ENCODE results near the gene GLT8D2. TPM values are rescaled to one million over a fixed set of nuclear protein-coding genes. Genes with fewer than 3 reads are reported as not detected.

Gene GLT8D2
- not detected for total RNA-seq

- peaks cover 5% of the 10 kb centered on the region for H3K4me1 Mint-ChIP-seq (ENCODE audit: low read depth)
- peak within 1 kb of the TSS; percentile 21 for H3K4me3 Mint-ChIP-seq
- CTCF ChIA-PET = interaction anchor here (0.7 kb wide), 1 partner anchor 59 kb away, joined by 3 read pairs; no protein-coding TSS in a partner anchor
- intact Hi-C loops (cut with micrococcal nuclease) = no loop called here
- DNase-seq = no peak
- H3K27me3 Mint-ChIP-seq = peaks cover 27% of the 10 kb centered on the region
- no peak within 1 kb of the TSS for H3K27ac Mint-ChIP-seq
- no peaks in the 10 kb centered on the region for H3K36me3 Mint-ChIP-seq
- POLR2A ChIA-PET = no interaction called here
- H3K9me3 Mint-ChIP-seq = no peaks in the 10 kb centered on the region
Measured at GRCh38 chr12:104049903-104050356, at the start of gene GLT8D2. Gene GLT8D2, minus strand, starts transcription at chr12:104050187. Its CDS starts 30,539 bp downstream, at chr12:104019648.

GRCh38 chr12:104097954-104098353 lies 48.0 kb upstream of the GLT8D2 start:
- H3K9me3 Mint-ChIP-seq = no peaks in the 10 kb centered on the region
- no peak overlapping the region for H3K4me3 Mint-ChIP-seq
- CTCF ChIA-PET = interaction anchor here (0.8 to 5.4 kb wide), 2 partner anchors 11 to 29 kb away, joined by 4 to 49 read pairs; no protein-coding TSS in a partner anchor
- intact Hi-C loops (cut with micrococcal nuclease) = no loop called here
- no peak for DNase-seq
- POLR2A ChIA-PET = no interaction called here
- no peak overlapping the region for H3K27ac Mint-ChIP-seq
- H3K36me3 Mint-ChIP-seq = peaks cover 19% of the 10 kb centered on the region
- no peaks in the 10 kb centered on the region for H3K27me3 Mint-ChIP-seq
- peaks cover 16% of the 10 kb centered on the region for H3K4me1 Mint-ChIP-seq (ENCODE audit: low read depth)

GRCh38 chr12:104095289-104095688 lies 45.3 kb upstream of the GLT8D2 start:
- ChIA-PET POLR2A (no interaction called here), CTCF (interaction anchor here (5.4 kb wide), 1 partner anchor 13 kb away, joined by 49 read pairs; no protein-coding TSS in a partner anchor)
- H3K27ac Mint-ChIP-seq = no peak overlapping the region

GRCh38 chr12:104094284-104094683 lies 44.3 kb upstream of the GLT8D2 start:
- intact Hi-C loops (cut with micrococcal nuclease) = no loop called here
- Mint-ChIP-seq H3K4me1 (ENCODE audit: low read depth) (peaks cover 16% of the 10 kb centered on the region), H3K9me3 (no peaks in the 10 kb centered on the region), H3K27me3 (no peaks in the 10 kb centered on the region), H3K4me3 (no peak overlapping the region), H3K36me3 (peaks cover 21% of the 10 kb centered on the region), H3K27ac (no peak overlapping the region)
- ChIA-PET POLR2A (no interaction called here), CTCF (no interaction called here)
- DNase-seq = no peak

More at GRCh38 chr12:104095289-104095688, 45.3 kb upstream of the GLT8D2 start:
- no peaks in the 10 kb centered on the region for H3K27me3 Mint-ChIP-seq
- no peak for DNase-seq
- intact Hi-C loops (cut with micrococcal nuclease) = loop anchor here (1.0 kb wide), 1 partner anchor 11 kb away; no protein-coding TSS in a partner anchor
- no peak overlapping the region for H3K4me3 Mint-ChIP-seq
- H3K4me1 Mint-ChIP-seq (ENCODE audit: low read depth) = peaks cover 16% of the 10 kb centered on the region
- peaks cover 21% of the 10 kb centered on the region for H3K36me3 Mint-ChIP-seq
- no peaks in the 10 kb centered on the region for H3K9me3 Mint-ChIP-seq

GRCh38 chr12:104091136-104091535 lies 41.1 kb upstream of the GLT8D2 start:
- CTCF ChIA-PET = interaction anchor here (1.3 to 2.5 kb wide), 2 partner anchors 18 to 1026 kb away, joined by 3 to 10 read pairs; no protein-coding TSS in a partner anchor
- no peak overlapping the region for H3K4me3 Mint-ChIP-seq
- peaks cover 12% of the 10 kb centered on the region for H3K4me1 Mint-ChIP-seq (ENCODE audit: low read depth)
- DNase-seq = no peak
- no peaks in the 10 kb centered on the region for H3K27me3 Mint-ChIP-seq
- peaks cover 17% of the 10 kb centered on the region for H3K36me3 Mint-ChIP-seq
- POLR2A ChIA-PET = no interaction called here
- H3K27ac Mint-ChIP-seq = no peak overlapping the region
- H3K9me3 Mint-ChIP-seq = no peaks in the 10 kb centered on the region
- intact Hi-C loops (cut with micrococcal nuclease) = no loop called here

- Mint-ChIP-seq H3K36me3 (peaks cover 19% of the 10 kb centered on the region), H3K4me3 (no peak overlapping the region), H3K9me3 (no peaks in the 10 kb centered on the region), H3K27me3 (no peaks in the 10 kb centered on the region), H3K27ac (no peak overlapping the region), H3K4me1 (ENCODE audit: low read depth) (peaks cover 12% of the 10 kb centered on the region)
- intact Hi-C loops (cut with micrococcal nuclease) = no loop called here
- CTCF ChIA-PET = interaction anchor here (2.5 kb wide), 1 partner anchor 18 kb away, joined by 10 read pairs; no protein-coding TSS in a partner anchor
- POLR2A ChIA-PET = no interaction called here
- DNase-seq = no peak
Measured at GRCh38 chr12:104090685-104091084, 40.7 kb upstream of the GLT8D2 start.

GRCh38 chr12:104083769-104084475 lies 33.9 kb upstream of the GLT8D2 start:
- Mint-ChIP-seq H3K27me3 (no peaks in the 10 kb centered on the region), H3K4me3 (no peak overlapping the region), H3K4me1 (ENCODE audit: low read depth) (peaks cover 17% of the 10 kb centered on the region), H3K27ac (no peak overlapping the region), H3K9me3 (no peaks in the 10 kb centered on the region), H3K36me3 (peaks cover 30% of the 10 kb centered on the region)
- ChIA-PET CTCF (interaction anchor here (0.6 to 1.8 kb wide), 3 partner anchors 13 to 26 kb away, joined by 3 to 11 read pairs (median 5); no protein-coding TSS in a partner anchor), POLR2A (interaction anchor here (0.6 to 1.7 kb wide), 4 partner anchors 19 to 156 kb away, joined by 3 read pairs; partner anchors contain the start of gene HCFC2)
- intact Hi-C loops (cut with micrococcal nuclease) = loop anchor here (1.0 kb wide), 3 partner anchors 11 to 159 kb away; partner anchors contain the start of gene HCFC2
- DNase-seq = peak; percentile 78

GRCh38 chr12:104080764-104081163 lies 30.8 kb upstream of the GLT8D2 start:
- no peaks in the 10 kb centered on the region for H3K27me3 Mint-ChIP-seq
- POLR2A ChIA-PET = no interaction called here
- DNase-seq = no peak
- H3K4me1 Mint-ChIP-seq (ENCODE audit: low read depth) = peaks cover 22% of the 10 kb centered on the region
- CTCF ChIA-PET = no interaction called here
- no peaks in the 10 kb centered on the region for H3K9me3 Mint-ChIP-seq
- no peak overlapping the region for H3K27ac Mint-ChIP-seq
- no peak overlapping the region for H3K4me3 Mint-ChIP-seq
- intact Hi-C loops (cut with micrococcal nuclease) = no loop called here
- peaks cover 30% of the 10 kb centered on the region for H3K36me3 Mint-ChIP-seq

GRCh38 chr12:104079024-104079423 lies 29.0 kb upstream of the GLT8D2 start:
- H3K27me3 Mint-ChIP-seq = no peaks in the 10 kb centered on the region
- no peaks in the 10 kb centered on the region for H3K9me3 Mint-ChIP-seq
- POLR2A ChIA-PET = no interaction called here
- CTCF ChIA-PET = interaction anchor here (1.0 to 1.4 kb wide), 2 partner anchors 11 to 21 kb away, joined by 3 to 5 read pairs; no protein-coding TSS in a partner anchor
- no peak overlapping the region for H3K27ac Mint-ChIP-seq
- H3K4me3 Mint-ChIP-seq = no peak overlapping the region
- DNase-seq = no peak
- intact Hi-C loops (cut with micrococcal nuclease) = no loop called here
- peaks cover 13% of the 10 kb centered on the region for H3K4me1 Mint-ChIP-seq (ENCODE audit: low read depth)
- H3K36me3 Mint-ChIP-seq = peaks cover 21% of the 10 kb centered on the region

- peaks cover 6% of the 10 kb centered on the region for H3K4me1 Mint-ChIP-seq (ENCODE audit: low read depth)
- no peak for DNase-seq
- no peak overlapping the region for H3K27ac Mint-ChIP-seq
- no peak overlapping the region for H3K4me3 Mint-ChIP-seq
- H3K36me3 Mint-ChIP-seq = peaks cover 14% of the 10 kb centered on the region
- no peaks in the 10 kb centered on the region for H3K27me3 Mint-ChIP-seq
- ChIA-PET CTCF (interaction anchor here (0.6 to 0.7 kb wide), 2 partner anchors 16 to 954 kb away, joined by 3 to 4 read pairs; no protein-coding TSS in a partner anchor), POLR2A (no interaction called here)
- intact Hi-C loops (cut with micrococcal nuclease) = no loop called here
- H3K9me3 Mint-ChIP-seq = no peaks in the 10 kb centered on the region
Measured at GRCh38 chr12:104073699-104074098, 23.7 kb upstream of the GLT8D2 start.

- H3K36me3 Mint-ChIP-seq = peaks cover 9% of the 10 kb centered on the region
- H3K4me1 Mint-ChIP-seq (ENCODE audit: low read depth) = peaks cover 13% of the 10 kb centered on the region
- no peak overlapping the region for H3K4me3 Mint-ChIP-seq
- POLR2A ChIA-PET = no interaction called here
- H3K27me3 Mint-ChIP-seq = no peaks in the 10 kb centered on the region
- no peak overlapping the region for H3K27ac Mint-ChIP-seq
- no peak for DNase-seq
- intact Hi-C loops (cut with micrococcal nuclease) = no loop called here
- H3K9me3 Mint-ChIP-seq = no peaks in the 10 kb centered on the region
- CTCF ChIA-PET = no interaction called here
Measured at GRCh38 chr12:104072099-104072498, 22.1 kb upstream of the GLT8D2 start.

- Mint-ChIP-seq H3K36me3 (peaks cover 4% of the 10 kb centered on the region), H3K4me1 (ENCODE audit: low read depth) (peaks cover 21% of the 10 kb centered on the region), H3K4me3 (peak overlapping the region; percentile 97), H3K9me3 (no peaks in the 10 kb centered on the region), H3K27ac (peak overlapping the region; percentile 40), H3K27me3 (peaks cover 9% of the 10 kb centered on the region)
- ChIA-PET POLR2A (interaction anchor here (1.2 to 2.8 kb wide), 5 partner anchors 19 to 135 kb away, joined by 3 to 21 read pairs (median 6); partner anchors contain the start of genes HSP90B1, NFYB and TDG), CTCF (interaction anchor here (5.1 kb wide), 1 partner anchor 45 kb away, joined by 60 read pairs; no protein-coding TSS in a partner anchor)
- intact Hi-C loops (cut with micrococcal nuclease) = loop anchor here (1.0 to 2.0 kb wide), 8 partner anchors 19 to 222 kb away; partner anchors contain the start of genes HSP90B1, NFYB and TDG
- DNase-seq = peak; percentile 16
Measured at GRCh38 chr12:104064842-104065427, 14.9 kb upstream of the GLT8D2 start.
